Osteocyte (in vitro differentiated cells): ENCODE data around the gene SRD5A1. TPM values are rescaled to one million over a fixed set of nuclear protein-coding genes. Genes with fewer than 3 reads are reported as not detected.

Experiments used
- DNase-seq: peaks from one replicate; pipeline ENCODE4 v3.0.0; 2021; ENCODE audit warnings: mixed read lengths; ENCODE audit not compliant: unreplicated experiment; ENCODE audit errors: extremely low spot score
- H3K27ac Mint-ChIP-seq: one replicate; pipeline ENCODE4 v1.8.0; 2021; ENCODE audit warnings: mild to moderate bottlenecking, mixed read lengths; ENCODE audit not compliant: unreplicated experiment
- H3K27me3 Mint-ChIP-seq: one replicate; pipeline ENCODE4 v1.8.0; 2021; ENCODE audit warnings: mixed read lengths; ENCODE audit not compliant: unreplicated experiment
- H3K36me3 Mint-ChIP-seq: one replicate; pipeline ENCODE4 v1.8.0; 2021; ENCODE audit warnings: mixed read lengths; ENCODE audit not compliant: unreplicated experiment
- H3K4me1 Mint-ChIP-seq: one replicate; pipeline ENCODE4 v1.8.0; 2021; ENCODE audit warnings: mixed read lengths; ENCODE audit not compliant: unreplicated experiment
- H3K4me3 Mint-ChIP-seq: one replicate; pipeline ENCODE4 v1.8.0; 2021; ENCODE audit warnings: mild to moderate bottlenecking, moderate library complexity, mixed read lengths; ENCODE audit not compliant: unreplicated experiment
- H3K9me3 Mint-ChIP-seq: one replicate; pipeline ENCODE4 v1.8.0; 2021; ENCODE audit warnings: mixed read lengths; ENCODE audit not compliant: unreplicated experiment
- total RNA-seq: library from RNA; stranded (reverse); gene quantifications from 2 replicates; pipeline ENCODE4 v1.2.1, GENCODE V29; 2021
- TF ChIP-seq, protein P1 (sequence below): fragments of 200-600 bp; sonication (generic); IDR thresholded peaks from 2 replicates; pipeline ENCODE4 v1.5.0; 2021; ENCODE audit warnings: antibody characterized with exemption, mild to moderate bottlenecking, moderate library complexity

The SRD5A1 gene
- total RNA-seq, 1 donor from 2014 or later = 25.0 TPM

GRCh38 chr5:6649186-6649585, 15.9 kb downstream of the SRD5A1 start:
- peaks cover 5% of the 10 kb centered on the region for H3K9me3 Mint-ChIP-seq
- H3K36me3 Mint-ChIP-seq = peaks cover 19% of the 10 kb centered on the region
- TF ChIP-seq, protein P1, sequence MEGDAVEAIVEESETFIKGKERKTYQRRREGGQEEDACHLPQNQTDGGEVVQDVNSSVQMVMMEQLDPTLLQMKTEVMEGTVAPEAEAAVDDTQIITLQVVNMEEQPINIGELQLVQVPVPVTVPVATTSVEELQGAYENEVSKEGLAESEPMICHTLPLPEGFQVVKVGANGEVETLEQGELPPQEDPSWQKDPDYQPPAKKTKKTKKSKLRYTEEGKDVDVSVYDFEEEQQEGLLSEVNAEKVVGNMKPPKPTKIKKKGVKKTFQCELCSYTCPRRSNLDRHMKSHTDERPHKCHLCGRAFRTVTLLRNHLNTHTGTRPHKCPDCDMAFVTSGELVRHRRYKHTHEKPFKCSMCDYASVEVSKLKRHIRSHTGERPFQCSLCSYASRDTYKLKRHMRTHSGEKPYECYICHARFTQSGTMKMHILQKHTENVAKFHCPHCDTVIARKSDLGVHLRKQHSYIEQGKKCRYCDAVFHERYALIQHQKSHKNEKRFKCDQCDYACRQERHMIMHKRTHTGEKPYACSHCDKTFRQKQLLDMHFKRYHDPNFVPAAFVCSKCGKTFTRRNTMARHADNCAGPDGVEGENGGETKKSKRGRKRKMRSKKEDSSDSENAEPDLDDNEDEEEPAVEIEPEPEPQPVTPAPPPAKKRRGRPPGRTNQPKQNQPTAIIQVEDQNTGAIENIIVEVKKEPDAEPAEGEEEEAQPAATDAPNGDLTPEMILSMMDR = no peak
- H3K4me1 Mint-ChIP-seq = no peaks in the 10 kb centered on the region
- no peaks in the 10 kb centered on the region for H3K27me3 Mint-ChIP-seq
- no peak for DNase-seq
- H3K27ac Mint-ChIP-seq = no peak overlapping the region
- H3K4me3 Mint-ChIP-seq = no peak overlapping the region

DNA sequence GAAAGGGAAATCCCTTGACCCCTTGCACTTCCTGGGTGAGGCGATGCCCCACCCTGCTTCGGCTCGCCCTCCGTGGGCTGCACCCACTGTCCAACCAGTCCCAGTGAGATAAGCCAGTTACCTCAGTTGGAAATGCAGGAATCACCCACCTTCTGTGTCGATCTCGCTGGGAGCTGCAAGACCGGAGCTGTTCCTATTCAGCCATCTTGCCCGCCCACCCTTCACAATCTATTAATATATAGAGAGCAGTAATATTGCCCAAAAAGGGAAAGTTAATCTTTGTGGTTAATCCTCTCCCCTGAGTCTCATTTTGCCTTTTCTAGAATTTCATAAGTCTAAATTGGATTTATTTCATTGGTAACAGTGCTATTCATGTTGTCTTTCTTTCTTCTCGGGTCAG, 16.4 kb downstream of the SRD5A1 start:
- no peak overlapping the region for H3K27ac Mint-ChIP-seq
- TF ChIP-seq, protein P1 = no peak
- H3K36me3 Mint-ChIP-seq = peaks cover 16% of the 10 kb centered on the region

GRCh38 chr5:6652025-6652424, 18.8 kb downstream of the SRD5A1 start:
- TF ChIP-seq, protein P1 = no peak
- Mint-ChIP-seq H3K36me3 (peaks cover 31% of the 10 kb centered on the region), H3K9me3 (peaks cover 22% of the 10 kb centered on the region), H3K4me3 (no peak overlapping the region), H3K4me1 (no peaks in the 10 kb centered on the region), H3K27me3 (no peaks in the 10 kb centered on the region), H3K27ac (no peak overlapping the region)
- DNase-seq = no peak

More for the DNA sequence above, 16.4 kb downstream of the SRD5A1 start:
- Mint-ChIP-seq H3K9me3 (peaks cover 5% of the 10 kb centered on the region), H3K27me3 (no peaks in the 10 kb centered on the region), H3K4me1 (no peaks in the 10 kb centered on the region), H3K4me3 (no peak overlapping the region)
- DNase-seq = no peak

DNA sequence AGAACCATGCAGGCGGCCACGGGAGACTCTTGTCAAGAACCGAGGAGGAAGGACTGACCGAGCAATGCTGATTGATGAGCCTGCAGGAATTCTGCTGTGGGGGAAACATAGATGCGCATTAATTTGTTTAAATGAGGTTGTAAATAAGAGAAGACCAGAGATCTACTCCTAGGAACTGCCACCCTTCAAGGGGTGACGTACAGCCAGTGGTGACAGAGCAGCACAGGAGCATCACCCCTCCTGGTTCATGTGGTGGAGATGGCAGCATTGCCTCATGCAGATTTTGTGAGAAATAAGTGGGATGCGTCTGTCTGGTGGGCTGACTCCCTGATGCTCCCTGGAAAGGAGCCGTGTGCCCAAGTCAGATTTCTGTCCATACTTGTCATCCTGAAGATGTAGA, 22.2 kb downstream of the SRD5A1 start:
- no peaks in the 10 kb centered on the region for H3K27me3 Mint-ChIP-seq
- no peak overlapping the region for H3K4me3 Mint-ChIP-seq
- TF ChIP-seq, protein P1 = no peak
- peaks cover 19% of the 10 kb centered on the region for H3K9me3 Mint-ChIP-seq
- H3K36me3 Mint-ChIP-seq = peaks cover 33% of the 10 kb centered on the region
- no peak for DNase-seq
- no peak overlapping the region for H3K27ac Mint-ChIP-seq
- H3K4me1 Mint-ChIP-seq = no peaks in the 10 kb centered on the region

DNA sequence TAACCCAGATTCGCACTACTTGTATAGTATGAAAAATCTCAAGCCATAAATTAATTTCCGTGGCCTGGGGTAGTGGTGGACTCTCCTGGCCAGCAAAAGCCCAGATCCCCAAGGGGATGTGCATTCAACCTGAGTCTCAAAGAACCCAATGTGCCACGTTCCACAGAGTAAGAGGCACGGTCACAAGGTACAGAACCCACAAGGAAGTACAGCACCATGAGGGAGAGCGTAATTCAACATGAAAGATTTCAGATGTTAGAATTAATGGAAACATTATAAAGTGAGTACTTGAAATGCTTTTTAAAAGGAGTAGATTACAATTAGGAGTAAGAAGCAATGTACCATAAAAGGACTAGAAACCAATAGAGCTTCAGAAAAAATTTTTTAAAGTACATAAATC, 23.4 kb downstream of the SRD5A1 start:
- Mint-ChIP-seq H3K9me3 (peaks cover 19% of the 10 kb centered on the region), H3K36me3 (peaks cover 33% of the 10 kb centered on the region), H3K27ac (no peak overlapping the region), H3K4me3 (no peak overlapping the region), H3K27me3 (no peaks in the 10 kb centered on the region), H3K4me1 (no peaks in the 10 kb centered on the region)
- DNase-seq = no peak
- TF ChIP-seq, protein P1 = no peak
